ENCODE measurements around the gene TMEM41B. TPM values are rescaled to one million over a fixed set of nuclear protein-coding genes. Genes with fewer than 3 reads are reported as not detected.
"Not testable (repeated sequence)": the region's sequence is repeated elsewhere in the genome, so short reads cannot be mapped to it uniquely, and the experiment has no call there.

TMEM41B gene, protein sequence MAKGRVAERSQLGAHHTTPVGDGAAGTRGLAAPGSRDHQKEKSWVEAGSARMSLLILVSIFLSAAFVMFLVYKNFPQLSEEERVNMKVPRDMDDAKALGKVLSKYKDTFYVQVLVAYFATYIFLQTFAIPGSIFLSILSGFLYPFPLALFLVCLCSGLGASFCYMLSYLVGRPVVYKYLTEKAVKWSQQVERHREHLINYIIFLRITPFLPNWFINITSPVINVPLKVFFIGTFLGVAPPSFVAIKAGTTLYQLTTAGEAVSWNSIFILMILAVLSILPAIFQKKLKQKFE
- total RNA-seq (2014; rRNA removed; shearing (Covaris generic)), result 47.7 and 50.5 TPM in 2 replicates
- polyA plus RNA-seq (2016; fragmentation: Nextera tagmentation; extraction: Ambion mirVana), result 35.3 and 36.6 TPM in 2 replicates

DNA sequence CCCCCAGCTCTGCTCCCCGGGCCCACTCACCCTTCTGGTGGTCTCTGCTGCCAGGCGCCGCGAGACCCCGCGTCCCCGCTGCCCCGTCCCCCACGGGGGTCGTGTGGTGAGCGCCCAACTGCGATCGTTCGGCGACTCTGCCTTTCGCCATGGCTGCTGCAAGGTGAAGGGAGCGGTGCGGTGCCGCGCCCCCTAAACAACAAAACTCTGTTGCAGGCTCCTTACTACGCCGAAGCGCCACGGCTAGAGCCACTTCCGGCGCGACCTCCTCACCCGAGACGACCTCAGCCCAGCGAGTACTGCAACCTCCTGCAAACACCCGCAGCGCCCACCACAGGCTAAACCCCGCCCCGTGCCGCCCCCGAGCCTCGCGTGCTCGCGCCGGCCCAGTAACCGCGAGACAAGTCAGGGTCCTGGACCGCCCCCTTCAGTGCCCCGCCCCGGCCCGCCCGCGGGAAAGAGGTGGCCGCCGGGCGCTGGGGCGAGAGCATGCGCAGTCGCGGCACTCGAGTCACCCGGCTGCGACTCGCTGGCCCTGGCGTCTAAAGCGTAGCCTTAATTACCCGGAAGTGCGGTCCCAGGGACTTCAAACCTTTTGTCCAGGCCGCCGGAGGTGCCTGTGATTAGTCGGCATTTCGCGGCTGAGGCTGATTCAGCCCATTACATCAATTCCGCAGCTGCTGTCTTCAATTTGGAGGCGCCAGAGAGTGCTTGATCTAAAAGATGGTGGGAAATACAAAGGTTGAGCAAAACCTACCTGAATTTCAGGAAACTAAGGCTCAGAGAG, at the start of gene TMEM41B:
TMEM41B (minus strand) TSS at position 303 of the 787 bp plus-strand sequence; CDS start at position 151, 152 bp downstream.
- no peak for TF ChIP-seq EZH2phosphoT487 (IDR thresholded peaks at IDR 0.05; ENCODE audit: insufficient read depth, low read depth)
- no peak for TF ChIP-seq EZH2 (IDR thresholded peaks at IDR 0.05; ENCODE audit: insufficient read depth, poor library complexity, severe bottlenecking)
- 1% methylated on average over 55 to 71 of the region's 71 CpGs for WGBS, 2 experiments (ENCODE audit: low coverage in 1 of 2, low lambda C conversion rate in 2 of 2, missing lambda C conversion rate in 2 of 2)
- H4K20me1 ChIP-seq (ENCODE audit: insufficient read depth), result no peaks in the 10 kb centered on the region
- H3K27me3 ChIP-seq (replicated peaks; ENCODE audit: insufficient read depth), result no peaks in the 10 kb centered on the region
- H3K36me3 ChIP-seq (ENCODE audit: low read depth), result no peaks in the 10 kb centered on the region
- H3K9me2 ChIP-seq (ENCODE audit: insufficient read depth), result no peaks in the 10 kb centered on the region
- H3K79me2 ChIP-seq (ENCODE audit: insufficient read depth), result peaks cover 50% of the 10 kb centered on the region
- H3K4me2 ChIP-seq (ENCODE audit: unreplicated experiment), result peak within 1 kb of the TSS; percentile 94
- peak within 1 kb of the TSS; percentile 94 for H3K4me3 ChIP-seq
- peak within 1 kb of the TSS; percentile 94 for H2AFZ ChIP-seq
- peaks cover 12% of the 10 kb centered on the region; the same call in 1 of the 2 replicates for H3F3A ChIP-seq (ENCODE audit: insufficient read depth)
- H3K27ac ChIP-seq, result peak within 1 kb of the TSS; percentile 93
- peaks cover 5% of the 10 kb centered on the region for H3K4me1 ChIP-seq (ENCODE audit: insufficient read depth)
- in situ Hi-C loops (cut with MboI), result no loop called here
- H3K9ac ChIP-seq, result peak within 1 kb of the TSS; percentile 95
- H3K9me3 ChIP-seq (ENCODE audit: low read depth), result no peaks in the 10 kb centered on the region
- DNase-seq, result peak; percentile 100

DNA sequence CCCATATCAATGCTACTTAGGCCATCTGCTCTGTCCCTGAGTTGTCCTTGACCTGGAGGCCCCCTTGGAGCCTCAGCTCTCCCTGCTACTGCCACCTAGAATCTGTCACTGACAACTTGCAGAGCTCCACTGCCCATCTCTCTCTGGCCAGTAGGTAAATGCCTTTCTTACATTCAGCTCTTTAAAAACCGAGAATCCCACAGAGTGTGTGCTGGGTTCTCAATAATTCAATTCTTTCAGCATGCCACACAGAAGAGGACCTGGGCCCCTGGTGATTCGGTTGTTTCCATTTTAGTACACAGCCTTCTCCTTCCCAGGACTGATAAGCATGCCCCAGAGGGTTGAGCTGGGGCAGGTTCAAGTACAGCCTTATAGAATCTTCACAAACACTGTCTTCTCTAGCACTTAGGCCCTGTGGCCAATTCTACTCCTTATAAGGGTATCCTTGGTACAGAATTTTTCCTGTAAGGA, 48.0 kb upstream of the TMEM41B start:
- Histone ChIP-seq H3K4me2 (ENCODE audit: unreplicated experiment) (no peak overlapping the region), H3K27ac (peak overlapping the region; percentile 96), H3K36me3 (ENCODE audit: low read depth) (no peaks in the 10 kb centered on the region), H3K4me3 (no peak overlapping the region), H3F3A (ENCODE audit: insufficient read depth) (peaks cover 26% of the 10 kb centered on the region), H4K20me1 (ENCODE audit: insufficient read depth) (no peaks in the 10 kb centered on the region), H3K4me1 (ENCODE audit: insufficient read depth) (peaks cover 33% of the 10 kb centered on the region), H3K9me2 (ENCODE audit: insufficient read depth) (no peaks in the 10 kb centered on the region), H3K79me2 (ENCODE audit: insufficient read depth) (no peaks in the 10 kb centered on the region), H3K9ac (peak overlapping the region; percentile 82; the same call in 1 of the 2 replicates), H2AFZ (peak overlapping the region; percentile 38), H3K27me3 (replicated peaks; ENCODE audit: insufficient read depth) (no peaks in the 10 kb centered on the region), H3K9me3 (ENCODE audit: low read depth) (no peaks in the 10 kb centered on the region)
- peak; percentile 24 for DNase-seq
- no peak for TF ChIP-seq EZH2phosphoT487 (IDR thresholded peaks at IDR 0.05; ENCODE audit: insufficient read depth, low read depth)
- no peak for TF ChIP-seq EZH2 (IDR thresholded peaks at IDR 0.05; ENCODE audit: insufficient read depth, poor library complexity, severe bottlenecking)
- 73 to 88% methylated on average over 2 of the region's 2 CpGs for WGBS, 2 experiments (ENCODE audit: low coverage in 1 of 2, low lambda C conversion rate in 2 of 2, missing lambda C conversion rate in 2 of 2)
- in situ Hi-C loops (cut with MboI), result no loop called here

DNA sequence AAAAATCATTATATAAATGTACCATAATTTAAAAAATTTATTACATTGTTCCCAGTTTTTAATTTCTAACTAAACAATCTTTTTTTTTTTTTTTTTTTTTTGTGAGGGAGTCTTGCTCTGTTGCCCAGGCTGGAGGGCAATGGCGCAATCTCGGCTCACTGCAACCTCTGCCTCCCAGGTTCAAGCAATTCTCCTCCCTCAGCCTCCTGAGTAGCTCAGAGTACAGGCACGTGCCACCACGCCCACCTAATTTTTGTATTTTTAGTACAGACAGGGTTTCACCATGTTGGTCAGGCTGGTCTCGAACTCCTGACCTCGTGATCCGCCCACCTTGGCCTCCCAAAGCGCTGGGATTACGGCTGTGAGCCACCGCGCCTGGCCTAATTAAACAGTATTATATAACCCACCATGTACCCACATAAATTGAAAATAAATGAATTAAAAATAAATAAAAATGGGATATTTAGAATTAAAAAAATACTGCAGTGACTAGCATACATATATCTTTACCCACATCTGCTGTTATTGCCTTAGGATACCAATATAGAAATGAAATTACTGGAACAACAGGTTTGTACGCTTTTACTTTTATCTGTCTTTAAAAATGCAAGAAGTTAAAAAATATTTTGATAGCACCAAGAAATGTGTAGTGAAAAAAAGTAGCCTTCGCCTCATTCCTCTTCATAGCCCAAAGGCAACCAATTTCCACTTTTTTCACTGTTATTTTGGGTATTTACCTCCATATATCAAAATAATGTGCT, 46.6 kb upstream of the TMEM41B start:
- H3K9me2 ChIP-seq (ENCODE audit: insufficient read depth); H3K79me2 ChIP-seq (ENCODE audit: insufficient read depth); H4K20me1 ChIP-seq (ENCODE audit: insufficient read depth); H2AFZ ChIP-seq; H3K4me3 ChIP-seq; H3K9ac ChIP-seq; H3K27me3 ChIP-seq (replicated peaks; ENCODE audit: insufficient read depth); DNase-seq; H3K36me3 ChIP-seq (ENCODE audit: low read depth); in situ Hi-C loops (cut with MboI); H3K9me3 ChIP-seq (ENCODE audit: low read depth): not testable (repeated sequence)
- Histone ChIP-seq H3K4me2 (ENCODE audit: unreplicated experiment) (peak overlapping the region; percentile 12), H3K4me1 (ENCODE audit: insufficient read depth) (peaks cover 33% of the 10 kb centered on the region), H3K27ac (peak overlapping the region; percentile 96), H3F3A (ENCODE audit: insufficient read depth) (peaks cover 26% of the 10 kb centered on the region)
- 92 to 93% methylated on average over 13 of the region's 13 CpGs for WGBS, 2 experiments (ENCODE audit: low coverage in 1 of 2, low lambda C conversion rate in 2 of 2, missing lambda C conversion rate in 2 of 2)

GRCh38 chr11:9357041-9357440, 42.6 kb upstream of the TMEM41B start:
- Histone ChIP-seq H3K4me2 (ENCODE audit: unreplicated experiment) (no peak overlapping the region), H3K79me2 (ENCODE audit: insufficient read depth) (no peaks in the 10 kb centered on the region), H3K4me3 (no peak overlapping the region), H2AFZ (no peak overlapping the region), H3K36me3 (ENCODE audit: low read depth) (no peaks in the 10 kb centered on the region), H4K20me1 (ENCODE audit: insufficient read depth) (no peaks in the 10 kb centered on the region), H3K27ac (no peak overlapping the region), H3K9me3 (ENCODE audit: low read depth) (no peaks in the 10 kb centered on the region), H3K4me1 (ENCODE audit: insufficient read depth) (peaks cover 8% of the 10 kb centered on the region), H3K9me2 (ENCODE audit: insufficient read depth) (no peaks in the 10 kb centered on the region), H3K27me3 (replicated peaks; ENCODE audit: insufficient read depth) (no peaks in the 10 kb centered on the region), H3K9ac (no peak overlapping the region), H3F3A (ENCODE audit: insufficient read depth) (peaks cover 9% of the 10 kb centered on the region; the same call in 1 of the 2 replicates)
- no peak for DNase-seq
- WGBS, 2 experiments (ENCODE audit: low coverage in 1 of 2, low lambda C conversion rate in 2 of 2, missing lambda C conversion rate in 2 of 2), result 94 to 100% methylated on average over 4 of the region's 4 CpGs
- in situ Hi-C loops (cut with MboI), result no loop called here
- TF ChIP-seq EZH2 (IDR thresholded peaks at IDR 0.05; ENCODE audit: insufficient read depth, poor library complexity, severe bottlenecking), result no peak
- no peak for TF ChIP-seq EZH2phosphoT487 (IDR thresholded peaks at IDR 0.05; ENCODE audit: insufficient read depth, low read depth)
